ENCODE measurements around the gene ADPRHL1.

The ADPRHL1 gene

GRCh38 chr13:113419531-113420193, 33.6 kb downstream of the ADPRHL1 start:
- no peak for TF ChIP-seq EZH2 (IDR thresholded peaks at IDR 0.05; ENCODE audit: borderline replicate concordance, low read length)
- TF ChIP-seq, protein P1, sequence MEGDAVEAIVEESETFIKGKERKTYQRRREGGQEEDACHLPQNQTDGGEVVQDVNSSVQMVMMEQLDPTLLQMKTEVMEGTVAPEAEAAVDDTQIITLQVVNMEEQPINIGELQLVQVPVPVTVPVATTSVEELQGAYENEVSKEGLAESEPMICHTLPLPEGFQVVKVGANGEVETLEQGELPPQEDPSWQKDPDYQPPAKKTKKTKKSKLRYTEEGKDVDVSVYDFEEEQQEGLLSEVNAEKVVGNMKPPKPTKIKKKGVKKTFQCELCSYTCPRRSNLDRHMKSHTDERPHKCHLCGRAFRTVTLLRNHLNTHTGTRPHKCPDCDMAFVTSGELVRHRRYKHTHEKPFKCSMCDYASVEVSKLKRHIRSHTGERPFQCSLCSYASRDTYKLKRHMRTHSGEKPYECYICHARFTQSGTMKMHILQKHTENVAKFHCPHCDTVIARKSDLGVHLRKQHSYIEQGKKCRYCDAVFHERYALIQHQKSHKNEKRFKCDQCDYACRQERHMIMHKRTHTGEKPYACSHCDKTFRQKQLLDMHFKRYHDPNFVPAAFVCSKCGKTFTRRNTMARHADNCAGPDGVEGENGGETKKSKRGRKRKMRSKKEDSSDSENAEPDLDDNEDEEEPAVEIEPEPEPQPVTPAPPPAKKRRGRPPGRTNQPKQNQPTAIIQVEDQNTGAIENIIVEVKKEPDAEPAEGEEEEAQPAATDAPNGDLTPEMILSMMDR (IDR thresholded peaks at IDR 0.05; ENCODE audit: low read length), result no peak
- H3K4me1 ChIP-seq (ENCODE audit: insufficient read depth, low read length, severe bottlenecking), result peaks cover 15% of the 10 kb centered on the region

DNA sequence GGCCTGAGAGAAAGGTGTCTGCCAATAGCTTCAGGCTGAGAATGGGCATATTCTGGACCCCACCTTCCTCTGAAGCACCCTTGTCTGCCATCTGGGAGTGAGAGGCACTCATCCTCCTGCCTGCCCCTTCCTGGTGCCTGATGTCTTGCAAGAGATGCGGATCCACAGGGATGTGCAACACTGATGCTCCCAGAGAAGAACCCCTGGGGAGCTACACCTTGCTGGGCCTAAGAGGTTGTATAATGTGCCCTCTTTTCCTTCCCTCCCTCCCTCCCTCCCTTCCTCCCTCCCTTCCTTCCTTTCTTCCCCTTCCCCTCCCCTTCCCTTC, 34.6 kb downstream of the ADPRHL1 start:
- H3K4me1 ChIP-seq (ENCODE audit: insufficient read depth, low read length, severe bottlenecking), result peaks cover 15% of the 10 kb centered on the region
- H3K4me3 ChIP-seq (ENCODE audit: low read depth, low read length, poor library complexity, severe bottlenecking), result no peak overlapping the region
- H3K79me2 ChIP-seq (ENCODE audit: insufficient read depth, low read length), result no peaks in the 10 kb centered on the region
- H3F3A ChIP-seq (ENCODE audit: insufficient read depth, low read length), result no peaks in the 10 kb centered on the region
- H3K9me3 ChIP-seq (ENCODE audit: low read length), result no peaks in the 10 kb centered on the region
- H3K9ac ChIP-seq (ENCODE audit: low read length), result no peak overlapping the region
- H3K4me2 ChIP-seq (ENCODE audit: low read length), result no peak overlapping the region
- no peak overlapping the region for H2AFZ ChIP-seq (ENCODE audit: low read length)
- no peaks in the 10 kb centered on the region for H3K27me3 ChIP-seq (ENCODE audit: insufficient read depth, low read length)
- TF ChIP-seq EZH2 (IDR thresholded peaks at IDR 0.05; ENCODE audit: borderline replicate concordance, low read length), result no peak
- TF ChIP-seq, protein P1 (IDR thresholded peaks at IDR 0.05; ENCODE audit: low read length), result no peak
- no peak overlapping the region for H3K27ac ChIP-seq (ENCODE audit: low read depth, low read length, poor library complexity, severe bottlenecking)
- H3K36me3 ChIP-seq (ENCODE audit: insufficient read depth, low read length), result no peaks in the 10 kb centered on the region
- H3K9me2 ChIP-seq (ENCODE audit: low read depth, low read length), result no peaks in the 10 kb centered on the region
- H4K20me1 ChIP-seq (ENCODE audit: insufficient read depth, low read length), result no peaks in the 10 kb centered on the region

More at GRCh38 chr13:113419531-113420193, 33.6 kb downstream of the ADPRHL1 start:
- H3K4me3 ChIP-seq (ENCODE audit: low read depth, low read length, poor library complexity, severe bottlenecking), result no peak overlapping the region
- H3K79me2 ChIP-seq (ENCODE audit: insufficient read depth, low read length), result no peaks in the 10 kb centered on the region
- H3K9ac ChIP-seq (ENCODE audit: low read length), result no peak overlapping the region
- H3K27me3 ChIP-seq (ENCODE audit: insufficient read depth, low read length), result no peaks in the 10 kb centered on the region
- H4K20me1 ChIP-seq (ENCODE audit: insufficient read depth, low read length), result no peaks in the 10 kb centered on the region
- H3F3A ChIP-seq (ENCODE audit: insufficient read depth, low read length), result no peaks in the 10 kb centered on the region
- H2AFZ ChIP-seq (ENCODE audit: low read length), result no peak overlapping the region
- H3K9me2 ChIP-seq (ENCODE audit: low read depth, low read length), result no peaks in the 10 kb centered on the region
- H3K9me3 ChIP-seq (ENCODE audit: low read length), result no peaks in the 10 kb centered on the region
- no peaks in the 10 kb centered on the region for H3K36me3 ChIP-seq (ENCODE audit: insufficient read depth, low read length)
- no peak overlapping the region for H3K27ac ChIP-seq (ENCODE audit: low read depth, low read length, poor library complexity, severe bottlenecking)
- H3K4me2 ChIP-seq (ENCODE audit: low read length), result no peak overlapping the region

DNA sequence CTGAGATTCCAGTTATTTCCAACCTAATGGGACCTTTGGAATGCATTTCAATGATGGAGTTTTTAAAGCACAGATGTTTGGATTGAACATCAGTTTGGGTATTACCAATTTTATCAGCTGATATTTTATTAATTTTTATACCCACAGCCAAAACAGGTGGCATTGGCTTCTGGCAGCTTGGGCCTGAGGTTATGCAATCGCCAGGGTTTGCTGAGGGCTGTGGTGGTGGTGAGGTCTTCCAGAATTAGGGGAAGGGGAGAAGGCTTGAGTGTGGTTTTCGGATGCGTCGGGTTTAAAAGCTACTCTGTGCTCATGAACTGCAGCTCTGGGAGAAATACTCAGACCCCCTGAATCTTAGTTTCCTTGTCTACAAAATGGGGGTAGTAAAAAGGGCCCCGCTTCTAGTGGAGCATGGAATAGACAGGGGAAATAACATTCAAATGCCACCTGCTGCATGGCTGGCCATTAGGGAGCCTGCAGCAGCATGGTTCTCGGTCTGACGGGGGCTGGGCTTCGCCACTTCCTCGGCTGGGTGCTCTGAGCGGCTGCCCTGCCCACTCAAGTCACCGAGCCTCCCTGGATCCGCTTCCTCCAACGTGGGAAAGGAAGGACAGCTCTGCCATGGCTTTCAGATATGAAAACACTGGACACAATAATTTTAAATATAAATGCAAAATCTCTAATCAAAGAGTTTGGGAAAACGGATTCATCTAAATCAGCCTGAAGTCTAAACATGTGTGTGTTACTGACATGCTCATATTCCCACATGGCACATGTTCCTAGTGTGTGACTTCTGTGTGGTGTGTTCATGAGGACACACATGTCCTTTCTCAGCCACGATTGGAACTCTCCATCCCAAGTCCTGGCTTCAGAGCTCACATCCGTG, 35.2 kb downstream of the ADPRHL1 start:
- no peaks in the 10 kb centered on the region for H4K20me1 ChIP-seq (ENCODE audit: insufficient read depth, low read length)
- H3K4me1 ChIP-seq (ENCODE audit: insufficient read depth, low read length, severe bottlenecking), result peaks cover 15% of the 10 kb centered on the region
- no peaks in the 10 kb centered on the region for H3K79me2 ChIP-seq (ENCODE audit: insufficient read depth, low read length)
- no peaks in the 10 kb centered on the region for H3K9me2 ChIP-seq (ENCODE audit: low read depth, low read length)
- no peak overlapping the region for H2AFZ ChIP-seq (ENCODE audit: low read length)
- no peaks in the 10 kb centered on the region for H3K27me3 ChIP-seq (ENCODE audit: insufficient read depth, low read length)
- H3K4me2 ChIP-seq (ENCODE audit: low read length), result no peak overlapping the region
- H3F3A ChIP-seq (ENCODE audit: insufficient read depth, low read length), result no peaks in the 10 kb centered on the region
- H3K9me3 ChIP-seq (ENCODE audit: low read length), result no peaks in the 10 kb centered on the region
- no peak overlapping the region for H3K27ac ChIP-seq (ENCODE audit: low read depth, low read length, poor library complexity, severe bottlenecking)
- TF ChIP-seq, protein P1 (IDR thresholded peaks at IDR 0.05; ENCODE audit: low read length), result no peak
- TF ChIP-seq EZH2 (IDR thresholded peaks at IDR 0.05; ENCODE audit: borderline replicate concordance, low read length), result no peak
- H3K9ac ChIP-seq (ENCODE audit: low read length), result no peak overlapping the region
- H3K36me3 ChIP-seq (ENCODE audit: insufficient read depth, low read length), result no peaks in the 10 kb centered on the region
- H3K4me3 ChIP-seq (ENCODE audit: low read depth, low read length, poor library complexity, severe bottlenecking), result no peak overlapping the region
